Astrocyte of the spinal cord (primary cell): ENCODE results near the gene ADAR.

Experiments used
- DNase-seq: peaks from one replicate; pipeline ENCODE4 v3.0.0; 2011; ENCODE audit warnings: low read depth, low spot score
- H3K4me3 ChIP-seq: 2 replicates; pipeline ENCODE4 v1.5.1; 2011; ENCODE audit warnings: low read depth, mild to moderate bottlenecking, low read length, moderate library complexity
- CTCF ChIP-seq: IDR thresholded peaks from 2 replicates; pipeline ENCODE4 v1.5.1; 2012; ENCODE audit warnings: low read depth, mild to moderate bottlenecking, low read length, inconsistent platforms
- in situ Hi-C: cut with HindIII; loops from 2 replicates; pipeline ENCODE4 v1.10.0; 2017; ENCODE audit warnings: low sequenced_read_pairs

ADAR gene

GRCh38 chr1:154558720-154559465 is 49.1 kb downstream of the ADAR start:
- peak overlapping the region; percentile 66 for H3K4me3 ChIP-seq
- TF ChIP-seq CTCF, result no peak
- DNase-seq, result peak; percentile 99
- in situ Hi-C loops, result no loop called here

GRCh38 chr1:154557939-154558719 is 49.9 kb downstream of the ADAR start, which contains the start of gene UBE2Q1:
Gene UBE2Q1, minus strand, starts transcription at chr1:154558662. Its CDS starts 109 bp downstream, at chr1:154558553.
- in situ Hi-C loops, result no loop called here
- peak within 1 kb of the TSS; percentile 66 for H3K4me3 ChIP-seq
- TF ChIP-seq CTCF, result no peak
- no peak for DNase-seq

- DNase-seq, result no peak
- in situ Hi-C loops, result no loop called here
- TF ChIP-seq CTCF, result no peak
- H3K4me3 ChIP-seq, result peak overlapping the region; percentile 66
Measured at GRCh38 chr1:154557248-154557938, 50.6 kb downstream of the ADAR start.

- in situ Hi-C loops, result no loop called here
- DNase-seq, result no peak
- no peak for TF ChIP-seq CTCF
- peak overlapping the region; percentile 66 for H3K4me3 ChIP-seq
Measured at GRCh38 chr1:154556422-154556821, 51.6 kb downstream of the ADAR start.

- H3K4me3 ChIP-seq, result no peak overlapping the region
- TF ChIP-seq CTCF, result no peak
- in situ Hi-C loops, result no loop called here
- DNase-seq, result no peak
Measured at GRCh38 chr1:154553056-154554030, 54.6 kb downstream of the ADAR start.
